HepG2 (cell line): ENCODE results near the gene GPN2. TPM values are rescaled to one million over a fixed set of nuclear protein-coding genes. Genes with fewer than 3 reads are reported as not detected.

Source experiments
- CBFB ChIP-seq: sonication (generic); formaldehyde crosslinking; IDR thresholded peaks from 2 replicates; pipeline ENCODE4 v1.4.0; 2020; ENCODE audit warnings: missing genetic modification reagents
- CBX5 ChIP-seq: sonication (generic); formaldehyde crosslinking; IDR thresholded peaks from 2 replicates; pipeline ENCODE4 v1.4.0; 2020; ENCODE audit warnings: missing genetic modification reagents, borderline replicate concordance
- HNRNPH1 ChIP-seq: fragments of 200-400 bp; formaldehyde crosslinking; optimal IDR thresholded peaks from 2 replicates; pipeline ENCODE3; 2017; ENCODE audit warnings: mild to moderate bottlenecking, low read depth, low read length
- NCOA5 ChIP-seq: sonication (generic); formaldehyde crosslinking; IDR thresholded peaks from 2 replicates; pipeline ENCODE4 v1.4.0; 2020; ENCODE audit warnings: missing genetic modification reagents
- NFYB ChIP-seq: sonication (generic); formaldehyde crosslinking; IDR thresholded peaks from 2 replicates; pipeline ENCODE4 v1.4.0; 2020; ENCODE audit warnings: missing genetic modification reagents
- POLR2AphosphoS2 ChIP-seq: IDR thresholded peaks from 2 replicates; pipeline ENCODE4 v1.6.1; 2011; ENCODE audit warnings: low read depth, low read length, improper control_type of control experiment
- RFX1 ChIP-seq: fragments of 450-650 bp; IDR thresholded peaks from 2 replicates; pipeline ENCODE4 v1.6.1; 2017
- RFX3 ChIP-seq: IDR thresholded peaks from 2 replicates; pipeline ENCODE4 v1.6.1; 2016; ENCODE audit warnings: missing biosample characterization, missing genetic modification reagents
- RFXANK ChIP-seq: IDR thresholded peaks from 2 replicates; pipeline ENCODE4 v1.6.1; 2016
- SALL1 ChIP-seq: sonication (generic); formaldehyde crosslinking; IDR thresholded peaks from 2 replicates; pipeline ENCODE4 v1.8.0; 2022; ENCODE audit warnings: mild to moderate bottlenecking, missing genetic modification reagents
- SIN3A ChIP-seq: IDR thresholded peaks from 2 replicates; pipeline ENCODE4 v1.6.1; 2011; ENCODE audit warnings: low read depth, mild to moderate bottlenecking, control low read depth, low read length, borderline replicate concordance
- TMF1 ChIP-seq: sonication (generic); formaldehyde crosslinking; IDR thresholded peaks from 2 replicates; pipeline ENCODE4 v1.8.1; 2022; ENCODE audit warnings: low read depth, missing genetic modification reagents
- ZIK1 ChIP-seq: sonication (generic); formaldehyde crosslinking; IDR thresholded peaks from 2 replicates; pipeline ENCODE4 v1.5.0; 2020; ENCODE audit warnings: mild to moderate bottlenecking, low read depth, missing genetic modification reagents, borderline replicate concordance
- ZNF253 ChIP-seq: sonication (generic); formaldehyde crosslinking; IDR thresholded peaks from 2 replicates; pipeline ENCODE4 v1.8.0; 2022; ENCODE audit warnings: mild to moderate bottlenecking, missing genetic modification reagents, borderline replicate concordance
- ZNF3 ChIP-seq: IDR thresholded peaks from 2 replicates; pipeline ENCODE4 v1.7.0; 2017; ENCODE audit warnings: inconsistent platforms
- ZNF350 ChIP-seq: sonication (generic); formaldehyde crosslinking; IDR thresholded peaks from 2 replicates; pipeline ENCODE4 v1.4.0; 2020; ENCODE audit warnings: mild to moderate bottlenecking, low read depth, missing genetic modification reagents, borderline replicate concordance
- ZNF383 ChIP-seq: sonication (generic); formaldehyde crosslinking; IDR thresholded peaks from 2 replicates; pipeline ENCODE4 v1.4.0; 2020; ENCODE audit warnings: missing genetic modification reagents, mild to moderate bottlenecking, borderline replicate concordance
- ZNF530 ChIP-seq: sonication (generic); formaldehyde crosslinking; IDR thresholded peaks from 2 replicates; pipeline ENCODE4 v1.5.0; 2020; ENCODE audit warnings: low read depth, mild to moderate bottlenecking, missing genetic modification reagents
- ZNF546 ChIP-seq: sonication (generic); formaldehyde crosslinking; conservative IDR thresholded peaks from 2 replicates; pipeline ENCODE4 v1.8.1; 2023; ENCODE audit warnings: mild to moderate bottlenecking, missing genetic modification reagents
- ZNF761 ChIP-seq: sonication (generic); formaldehyde crosslinking; conservative IDR thresholded peaks from 2 replicates; pipeline ENCODE4 v1.4.0; 2020; ENCODE audit warnings: mild to moderate bottlenecking, missing genetic modification reagents
- ZSCAN31 ChIP-seq: sonication (generic); formaldehyde crosslinking; IDR thresholded peaks from 2 replicates; pipeline ENCODE4 v1.5.0; 2020; ENCODE audit warnings: low read depth, mild to moderate bottlenecking, missing genetic modification reagents
- polyA plus RNA-seq, 8 experiments: library from polyadenylated mRNA; depleted of rRNA in 3 of 8; stranded (reverse) in 7 of 8; unstranded in 1 of 8; fragments of >200 nt; fragmentation: Illumina TruSeq in 4 of 8; extraction: Trizol in 4 of 8; gene quantifications; 2 replicates each; pipeline versions ENCODE4 v1.2.1 to v1.2.3, GENCODE V29; 2011 to 2016; ENCODE audit warnings: low read depth in 4 of 8, missing spikeins in 1 of 8, mixed read lengths in 1 of 8; ENCODE audit not compliant: insufficient read depth in 1 of 8
- total RNA-seq, 5 experiments: library from RNA; depleted of rRNA; stranded (reverse); fragments of >200 nt; fragmentation: Illumina TruSeq; extraction: Trizol; gene quantifications; 2 replicates each; pipeline ENCODE4 v1.2.3, GENCODE V29; 2016; ENCODE audit warnings: low read depth in 1 of 5
- TF ChIP-seq, protein P1 (sequence below): sonication (generic); formaldehyde crosslinking; IDR thresholded peaks from 2 replicates; pipeline ENCODE4 v1.4.0; 2020; ENCODE audit warnings: mild to moderate bottlenecking, missing genetic modification reagents
- TF ChIP-seq, protein P2 (sequence below): sonication (generic); formaldehyde crosslinking; IDR thresholded peaks from 2 replicates; pipeline ENCODE4 v1.4.0; 2020; ENCODE audit warnings: missing genetic modification reagents, borderline replicate concordance
- TF ChIP-seq, protein P3 (sequence below): fragments of 450-650 bp; IDR thresholded peaks from 2 replicates; pipeline ENCODE4 v1.6.1; 2017
- TF ChIP-seq, protein P4 (sequence below): sonication (generic); formaldehyde crosslinking; IDR thresholded peaks from 2 replicates; pipeline ENCODE4 v1.4.0; 2020; ENCODE audit warnings: missing genetic modification reagents

Gene GPN2
- total and polyA plus RNA-seq, 2 of the 13 experiments (the other 11 are each of a cell fraction or from before 2014, with no cell fraction given): 19.3 to 38.9 TPM

- peak; percentile 94 for TF ChIP-seq NFYB (CRISPR knock-in tag)
- TF ChIP-seq RFX3 (CRISPR knock-in tag): no peak; the same call in 1 of the 2 replicates
- no peak for TF ChIP-seq ZNF253 (CRISPR knock-in tag)
- peak; percentile 80; the same call in 1 of the 2 replicates for TF ChIP-seq ZNF350
- TF ChIP-seq NCOA5: no peak
- TF ChIP-seq ZNF3 (CRISPR knock-in tag): no peak
- TF ChIP-seq CBX5: 0 out of 2 replicates have a peak, but pooled peaks have one; percentile 4
- no peak for TF ChIP-seq RFXANK
- TF ChIP-seq, protein P1, sequence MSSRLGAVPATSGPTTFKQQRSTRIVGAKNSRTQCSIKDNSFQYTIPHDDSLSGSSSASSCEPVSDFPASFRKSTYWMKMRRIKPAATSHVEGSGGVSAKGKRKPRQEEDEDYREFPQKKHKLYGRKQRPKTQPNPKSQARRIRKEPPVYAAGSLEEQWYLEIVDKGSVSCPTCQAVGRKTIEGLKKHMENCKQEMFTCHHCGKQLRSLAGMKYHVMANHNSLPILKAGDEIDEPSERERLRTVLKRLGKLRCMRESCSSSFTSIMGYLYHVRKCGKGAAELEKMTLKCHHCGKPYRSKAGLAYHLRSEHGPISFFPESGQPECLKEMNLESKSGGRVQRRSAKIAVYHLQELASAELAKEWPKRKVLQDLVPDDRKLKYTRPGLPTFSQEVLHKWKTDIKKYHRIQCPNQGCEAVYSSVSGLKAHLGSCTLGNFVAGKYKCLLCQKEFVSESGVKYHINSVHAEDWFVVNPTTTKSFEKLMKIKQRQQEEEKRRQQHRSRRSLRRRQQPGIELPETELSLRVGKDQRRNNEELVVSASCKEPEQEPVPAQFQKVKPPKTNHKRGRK (CRISPR knock-in tag): no peak
- no peak for TF ChIP-seq POLR2AphosphoS2
- TF ChIP-seq TMF1: peak; percentile 83
- TF ChIP-seq, protein P2, sequence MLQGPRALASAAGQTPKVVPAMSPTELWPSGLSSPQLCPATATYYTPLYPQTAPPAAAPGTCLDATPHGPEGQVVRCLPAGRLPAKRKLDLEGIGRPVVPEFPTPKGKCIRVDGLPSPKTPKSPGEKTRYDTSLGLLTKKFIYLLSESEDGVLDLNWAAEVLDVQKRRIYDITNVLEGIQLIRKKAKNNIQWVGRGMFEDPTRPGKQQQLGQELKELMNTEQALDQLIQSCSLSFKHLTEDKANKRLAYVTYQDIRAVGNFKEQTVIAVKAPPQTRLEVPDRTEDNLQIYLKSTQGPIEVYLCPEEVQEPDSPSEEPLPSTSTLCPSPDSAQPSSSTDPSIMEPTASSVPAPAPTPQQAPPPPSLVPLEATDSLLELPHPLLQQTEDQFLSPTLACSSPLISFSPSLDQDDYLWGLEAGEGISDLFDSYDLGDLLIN (CRISPR knock-in tag): peak; percentile 82; the same call in 1 of the 2 replicates
- TF ChIP-seq SALL1 (CRISPR knock-in tag): peak; percentile 87
- 0 out of 2 replicates have a peak, but pooled peaks have one; percentile 63 for TF ChIP-seq ZNF761 (CRISPR knock-in tag)
- no peak for TF ChIP-seq HNRNPH1
- no peak for TF ChIP-seq ZNF530 (CRISPR knock-in tag)
- no peak for TF ChIP-seq SIN3A
- peak; percentile 87 for TF ChIP-seq RFX1
- TF ChIP-seq, protein P3, sequence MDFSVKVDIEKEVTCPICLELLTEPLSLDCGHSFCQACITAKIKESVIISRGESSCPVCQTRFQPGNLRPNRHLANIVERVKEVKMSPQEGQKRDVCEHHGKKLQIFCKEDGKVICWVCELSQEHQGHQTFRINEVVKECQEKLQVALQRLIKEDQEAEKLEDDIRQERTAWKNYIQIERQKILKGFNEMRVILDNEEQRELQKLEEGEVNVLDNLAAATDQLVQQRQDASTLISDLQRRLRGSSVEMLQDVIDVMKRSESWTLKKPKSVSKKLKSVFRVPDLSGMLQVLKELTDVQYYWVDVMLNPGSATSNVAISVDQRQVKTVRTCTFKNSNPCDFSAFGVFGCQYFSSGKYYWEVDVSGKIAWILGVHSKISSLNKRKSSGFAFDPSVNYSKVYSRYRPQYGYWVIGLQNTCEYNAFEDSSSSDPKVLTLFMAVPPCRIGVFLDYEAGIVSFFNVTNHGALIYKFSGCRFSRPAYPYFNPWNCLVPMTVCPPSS: no peak
- TF ChIP-seq, protein P4, sequence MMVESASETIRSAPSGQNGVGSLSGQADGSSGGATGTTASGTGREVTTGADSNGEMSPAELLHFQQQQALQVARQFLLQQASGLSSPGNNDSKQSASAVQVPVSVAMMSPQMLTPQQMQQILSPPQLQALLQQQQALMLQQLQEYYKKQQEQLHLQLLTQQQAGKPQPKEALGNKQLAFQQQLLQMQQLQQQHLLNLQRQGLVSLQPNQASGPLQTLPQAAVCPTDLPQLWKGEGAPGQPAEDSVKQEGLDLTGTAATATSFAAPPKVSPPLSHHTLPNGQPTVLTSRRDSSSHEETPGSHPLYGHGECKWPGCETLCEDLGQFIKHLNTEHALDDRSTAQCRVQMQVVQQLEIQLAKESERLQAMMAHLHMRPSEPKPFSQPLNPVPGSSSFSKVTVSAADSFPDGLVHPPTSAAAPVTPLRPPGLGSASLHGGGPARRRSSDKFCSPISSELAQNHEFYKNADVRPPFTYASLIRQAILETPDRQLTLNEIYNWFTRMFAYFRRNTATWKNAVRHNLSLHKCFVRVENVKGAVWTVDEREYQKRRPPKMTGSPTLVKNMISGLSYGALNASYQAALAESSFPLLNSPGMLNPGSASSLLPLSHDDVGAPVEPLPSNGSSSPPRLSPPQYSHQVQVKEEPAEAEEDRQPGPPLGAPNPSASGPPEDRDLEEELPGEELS (CRISPR knock-in tag): peak; percentile 7; the same call in 1 of the 2 replicates
- TF ChIP-seq ZNF546 (CRISPR knock-in tag): peak; percentile 95
- peak; percentile 39; the same call in 1 of the 2 replicates for TF ChIP-seq ZIK1 (CRISPR knock-in tag)
- peak; percentile 55; the same call in 1 of the 2 replicates for TF ChIP-seq ZSCAN31 (CRISPR knock-in tag)
- 0 out of 2 replicates have a peak, but pooled peaks have one; percentile 7 for TF ChIP-seq ZNF383 (CRISPR knock-in tag)
- peak; percentile 67; the same call in 1 of the 2 replicates for TF ChIP-seq CBFB (CRISPR knock-in tag)
These were observed 31.7 kb upstream of the GPN2 start, which contains the start of gene NUDC (continued) for GRCh38 chr1:26921540-26922430.
